Nephron (organoid): Measurements from ENCODE around the gene NOTUM.
A peak's percentile ranks its signal among the peaks of the same experiment; 100 is the strongest.
"Not testable (repeated sequence)": the region's sequence is repeated elsewhere in the genome, so short reads cannot be mapped to it uniquely, and the experiment has no call there.

Experiments
- H3K27ac Mint-ChIP-seq, 3 experiments: 2 replicates each; pipeline ENCODE4 v1.8.0; 2020; ENCODE audit warnings: mixed read lengths in 3 of 3, mild to moderate bottlenecking in 2 of 3, moderate library complexity in 1 of 3
- H3K27me3 Mint-ChIP-seq: 2 replicates; pipeline ENCODE4 v1.8.0; 2021; ENCODE audit warnings: low read depth, mild to moderate bottlenecking, moderate library complexity, mixed read lengths
- H3K36me3 Mint-ChIP-seq: 2 replicates; pipeline ENCODE4 v1.8.0; 2020; ENCODE audit warnings: low read depth, mixed read lengths
- H3K4me1 Mint-ChIP-seq: 2 replicates; pipeline ENCODE4 v1.8.0; 2020; ENCODE audit warnings: mixed read lengths
- H3K4me3 Mint-ChIP-seq, 3 experiments: 2 replicates each; pipeline ENCODE4 v1.8.0; 2020; ENCODE audit warnings: mild to moderate bottlenecking in 3 of 3, mixed read lengths in 3 of 3, moderate library complexity in 2 of 3
- H3K9me3 Mint-ChIP-seq: 2 replicates; pipeline ENCODE4 v1.8.0; 2020; ENCODE audit warnings: mixed read lengths
- TF ChIP-seq, protein P1 (sequence below), 3 experiments: fragments of 200-600 bp; sonication (generic); IDR thresholded peaks; one replicate each; pipeline ENCODE4 v1.5.0; 2021; ENCODE audit warnings: antibody characterized with exemption in 3 of 3; ENCODE audit not compliant: unreplicated experiment in 3 of 3

Gene NOTUM

DNA sequence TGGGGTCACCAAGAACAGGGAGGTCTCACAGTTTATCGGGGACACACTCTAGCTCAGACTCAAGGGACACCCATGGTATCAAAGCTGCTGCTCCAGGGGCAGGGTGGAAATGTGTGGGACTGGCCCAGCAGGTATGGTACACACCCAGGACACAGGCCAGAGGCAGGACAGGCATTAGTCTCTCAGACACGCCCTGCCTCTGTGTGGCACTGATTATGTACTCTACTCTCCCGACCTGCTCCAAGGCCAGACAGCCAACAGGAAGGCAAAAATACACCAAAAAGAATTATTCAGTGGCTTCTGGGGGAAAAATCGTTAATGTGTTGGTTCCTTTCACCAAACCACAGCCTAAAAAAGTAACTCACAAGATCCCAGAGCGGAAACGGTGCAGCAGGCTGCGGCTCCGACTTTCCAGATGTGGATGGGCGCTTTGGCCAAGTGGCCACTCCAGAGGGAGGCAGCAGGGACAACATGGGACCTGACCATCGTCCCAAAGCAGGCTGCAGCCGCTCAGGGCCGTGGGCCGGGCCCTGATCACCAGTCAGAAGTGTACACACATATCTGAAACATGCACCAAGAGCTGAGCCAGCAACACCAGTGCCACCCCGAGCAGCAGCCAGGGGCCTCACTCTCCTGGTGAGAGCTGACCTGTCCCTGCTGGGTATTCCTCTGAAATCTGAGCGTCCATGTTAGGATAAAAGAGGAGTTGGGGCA lies 42.0 kb downstream of the NOTUM start:
- Mint-ChIP-seq H3K27ac (no peak overlapping the region), H3K36me3 (peaks cover 24% of the 10 kb centered on the region), H3K27me3 (peaks cover 4% of the 10 kb centered on the region), H3K4me3 (peak overlapping the region; percentile 85 to 88 (median 87)), H3K4me1 (peaks cover 17% of the 10 kb centered on the region), H3K9me3 (no peaks in the 10 kb centered on the region)
- TF ChIP-seq, protein P1, sequence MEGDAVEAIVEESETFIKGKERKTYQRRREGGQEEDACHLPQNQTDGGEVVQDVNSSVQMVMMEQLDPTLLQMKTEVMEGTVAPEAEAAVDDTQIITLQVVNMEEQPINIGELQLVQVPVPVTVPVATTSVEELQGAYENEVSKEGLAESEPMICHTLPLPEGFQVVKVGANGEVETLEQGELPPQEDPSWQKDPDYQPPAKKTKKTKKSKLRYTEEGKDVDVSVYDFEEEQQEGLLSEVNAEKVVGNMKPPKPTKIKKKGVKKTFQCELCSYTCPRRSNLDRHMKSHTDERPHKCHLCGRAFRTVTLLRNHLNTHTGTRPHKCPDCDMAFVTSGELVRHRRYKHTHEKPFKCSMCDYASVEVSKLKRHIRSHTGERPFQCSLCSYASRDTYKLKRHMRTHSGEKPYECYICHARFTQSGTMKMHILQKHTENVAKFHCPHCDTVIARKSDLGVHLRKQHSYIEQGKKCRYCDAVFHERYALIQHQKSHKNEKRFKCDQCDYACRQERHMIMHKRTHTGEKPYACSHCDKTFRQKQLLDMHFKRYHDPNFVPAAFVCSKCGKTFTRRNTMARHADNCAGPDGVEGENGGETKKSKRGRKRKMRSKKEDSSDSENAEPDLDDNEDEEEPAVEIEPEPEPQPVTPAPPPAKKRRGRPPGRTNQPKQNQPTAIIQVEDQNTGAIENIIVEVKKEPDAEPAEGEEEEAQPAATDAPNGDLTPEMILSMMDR (IDR thresholded peaks at IDR 0.05; ENCODE audit: unreplicated experiment in 3 of 3), result no peak

DNA sequence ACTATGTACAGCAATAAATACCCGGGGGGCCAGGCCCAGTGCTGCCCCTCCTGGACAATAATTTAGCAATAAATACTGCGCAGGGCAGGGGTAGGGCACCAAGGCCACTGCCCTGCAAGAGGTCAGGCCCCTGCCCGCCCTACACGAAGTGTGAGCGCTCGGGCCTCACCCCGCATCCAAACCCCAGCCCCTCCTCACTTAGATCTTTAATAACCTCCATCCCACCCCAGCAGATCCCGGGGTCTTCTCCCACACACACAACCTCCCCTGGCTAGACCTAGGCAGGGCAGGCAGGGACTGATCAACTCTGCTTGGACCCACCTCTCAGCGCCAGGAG lies 42.7 kb downstream of the NOTUM start:
- H3K9me3 Mint-ChIP-seq, H3K27ac Mint-ChIP-seq, H3K27me3 Mint-ChIP-seq: not testable (repeated sequence)
- Mint-ChIP-seq H3K4me1 (peaks cover 14% of the 10 kb centered on the region), H3K36me3 (peaks cover 27% of the 10 kb centered on the region), H3K4me3 (peak overlapping the region; percentile 85 to 88 (median 87))

DNA sequence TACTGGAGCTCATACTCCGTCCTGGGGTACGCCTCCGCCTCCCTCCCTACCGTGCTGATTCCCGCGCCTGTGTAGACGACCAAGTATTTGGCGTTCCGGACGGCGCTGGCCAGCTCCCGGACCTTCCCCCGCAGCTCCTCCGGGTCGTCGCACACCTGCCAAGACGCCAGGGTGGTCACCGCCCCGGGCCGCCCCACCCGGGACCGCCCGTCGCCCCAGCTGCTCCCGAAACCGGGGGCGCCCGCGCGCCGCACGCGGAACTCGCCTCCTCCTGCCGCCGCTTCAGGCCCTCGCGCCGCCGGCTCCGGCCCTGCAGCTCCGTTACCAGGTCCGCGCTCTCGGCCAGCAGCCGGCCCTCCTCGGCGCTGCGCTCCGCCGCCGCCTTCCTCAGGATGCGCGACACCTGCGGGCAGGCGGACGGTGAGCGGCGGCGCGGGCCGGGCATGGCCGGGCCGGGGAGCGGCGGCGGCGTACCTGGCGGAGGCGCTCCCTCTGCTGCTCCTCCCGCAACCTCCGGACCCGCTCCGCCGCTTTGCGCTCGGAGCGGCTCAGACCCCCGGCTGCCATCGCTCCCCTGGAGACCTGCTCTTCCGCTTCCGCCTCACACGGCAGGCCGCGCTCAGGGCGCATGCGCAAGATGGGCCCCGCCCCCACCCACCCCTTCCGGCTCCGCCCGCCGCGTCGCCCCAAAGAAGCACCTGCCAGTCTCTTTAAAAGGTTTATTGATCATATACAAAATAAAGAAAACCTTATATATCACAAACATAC lies 43.2 kb downstream of the NOTUM start, which contains the start of gene SIRT7:
Gene SIRT7 (minus strand): TSS at position 612 of the 768 bp plus-strand sequence. CDS start 45 bp downstream, at position 567.
- Mint-ChIP-seq H3K4me1 (peaks cover 12% of the 10 kb centered on the region), H3K27me3 (peaks cover 4% of the 10 kb centered on the region), H3K27ac (peak within 1 kb of the TSS in 1 of 3 experiments; percentile 23), H3K4me3 (peak within 1 kb of the TSS; percentile 85 to 88 (median 87)), H3K36me3 (peaks cover 33% of the 10 kb centered on the region), H3K9me3 (no peaks in the 10 kb centered on the region)
- TF ChIP-seq, protein P1 (IDR thresholded peaks at IDR 0.05; ENCODE audit: unreplicated experiment in 3 of 3), result peak in 1 of 3 experiments; percentile 17

DNA sequence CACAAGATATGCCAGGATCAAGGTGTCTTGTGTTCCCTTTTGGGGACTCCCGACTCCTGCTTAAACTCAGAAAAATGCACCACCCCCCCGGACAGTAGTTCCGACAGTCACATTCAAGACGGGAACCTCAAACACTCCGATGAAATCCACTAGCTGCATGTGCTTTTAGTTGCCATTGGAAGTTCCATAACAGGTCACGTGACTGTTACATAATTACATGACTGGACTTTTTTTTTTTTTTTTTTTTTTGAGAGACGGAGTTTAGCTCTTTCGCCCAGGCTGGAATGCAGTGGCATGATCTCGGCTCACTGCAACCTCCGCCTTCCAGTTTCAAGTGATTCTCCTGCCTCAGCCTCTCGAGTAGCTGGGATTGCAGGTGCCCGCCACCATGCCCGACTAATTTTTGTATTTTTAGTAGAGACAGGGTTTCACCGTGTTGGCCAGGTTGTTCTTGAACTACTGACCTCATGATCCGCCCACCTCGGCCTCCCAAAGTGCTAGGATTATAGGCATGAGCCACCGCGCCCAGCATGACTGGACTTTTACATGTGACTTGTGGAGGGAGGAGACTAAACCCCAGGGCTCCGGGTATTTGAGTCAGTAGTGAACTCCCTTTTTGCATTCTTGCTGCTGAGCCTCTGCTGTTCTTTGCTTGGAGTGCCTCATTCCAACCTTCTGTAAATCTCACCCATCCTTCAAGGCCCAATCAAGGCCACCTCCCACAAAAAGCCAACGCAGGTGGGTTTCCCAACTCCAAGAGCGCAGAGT lies 44.6 kb downstream of the NOTUM start:
- H3K27ac Mint-ChIP-seq, result no peak overlapping the region
- peaks cover 4% of the 10 kb centered on the region for H3K27me3 Mint-ChIP-seq
- H3K4me3 Mint-ChIP-seq, result peak overlapping the region; percentile 78 to 80 (median 78)
- no peaks in the 10 kb centered on the region for H3K9me3 Mint-ChIP-seq
- H3K36me3 Mint-ChIP-seq, result peaks cover 34% of the 10 kb centered on the region
- TF ChIP-seq, protein P1 (IDR thresholded peaks at IDR 0.05; ENCODE audit: unreplicated experiment in 3 of 3), result no peak
- peaks cover 12% of the 10 kb centered on the region for H3K4me1 Mint-ChIP-seq

DNA sequence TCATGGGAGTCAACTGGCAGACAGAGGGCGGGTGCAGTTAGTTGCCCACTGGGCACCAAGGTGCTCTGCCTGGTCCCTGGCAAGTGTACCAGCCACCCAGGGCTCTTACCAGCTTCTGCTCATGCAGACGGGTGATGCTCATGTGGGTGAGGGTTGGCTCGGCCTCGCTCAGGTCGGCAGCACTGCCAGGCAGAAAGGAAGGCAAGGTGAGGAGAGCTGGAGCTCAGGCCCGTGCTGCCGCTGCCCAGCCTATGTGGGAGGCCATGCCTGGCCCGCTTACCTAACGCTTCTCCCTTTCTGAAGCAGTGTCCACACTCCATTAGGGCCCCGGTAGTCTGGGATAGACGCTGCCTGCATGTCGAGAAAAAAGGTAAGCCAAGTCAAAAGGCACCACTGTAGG lies 45.7 kb downstream of the NOTUM start:
- TF ChIP-seq, protein P1 (IDR thresholded peaks at IDR 0.05; ENCODE audit: unreplicated experiment in 3 of 3), result no peak
- H3K36me3 Mint-ChIP-seq, result peaks cover 29% of the 10 kb centered on the region
- H3K9me3 Mint-ChIP-seq, result no peaks in the 10 kb centered on the region
- peak overlapping the region in 1 of 3 experiments; percentile 48 for H3K4me3 Mint-ChIP-seq
- H3K27ac Mint-ChIP-seq, result no peak overlapping the region
- peaks cover 8% of the 10 kb centered on the region for H3K4me1 Mint-ChIP-seq
- peaks cover 4% of the 10 kb centered on the region for H3K27me3 Mint-ChIP-seq
